GM18517 (cell line): ENCODE data around the gene RPS17.
"Not testable (repeated sequence)": the region's sequence is repeated elsewhere in the genome, so short reads cannot be mapped to it uniquely, and the experiment has no call there.

Experiments
- ATAC-seq: cut with Tn5 transposase; IDR thresholded peaks from one replicate; pipeline ENCODE4 v1.9.1; 2021; ENCODE audit warnings: mild to moderate bottlenecking, moderate library complexity; ENCODE audit not compliant: unreplicated experiment

The RPS17 gene

DNA sequence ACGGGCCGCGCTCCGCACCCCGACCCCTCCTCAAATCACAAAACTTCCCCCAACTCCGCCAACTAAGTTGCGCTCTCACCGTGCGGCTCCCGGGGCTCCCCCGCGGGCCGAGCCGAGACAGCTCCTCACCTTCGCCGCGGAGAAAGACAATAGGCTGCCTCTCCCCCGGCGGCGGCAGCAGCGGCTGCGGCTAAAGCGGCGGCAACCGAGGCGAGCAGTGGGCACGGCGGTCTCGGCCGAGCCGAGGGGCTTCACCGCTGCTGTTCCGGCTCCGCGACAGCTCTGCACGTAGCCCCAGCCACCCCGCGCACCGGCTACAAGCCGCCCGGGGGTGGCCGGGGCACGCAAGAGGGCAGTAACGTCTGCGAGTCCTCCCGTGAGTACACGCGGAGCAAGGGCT lies 26.7 kb downstream of the RPS17 start:
- ATAC-seq, result not testable (repeated sequence)

DNA sequence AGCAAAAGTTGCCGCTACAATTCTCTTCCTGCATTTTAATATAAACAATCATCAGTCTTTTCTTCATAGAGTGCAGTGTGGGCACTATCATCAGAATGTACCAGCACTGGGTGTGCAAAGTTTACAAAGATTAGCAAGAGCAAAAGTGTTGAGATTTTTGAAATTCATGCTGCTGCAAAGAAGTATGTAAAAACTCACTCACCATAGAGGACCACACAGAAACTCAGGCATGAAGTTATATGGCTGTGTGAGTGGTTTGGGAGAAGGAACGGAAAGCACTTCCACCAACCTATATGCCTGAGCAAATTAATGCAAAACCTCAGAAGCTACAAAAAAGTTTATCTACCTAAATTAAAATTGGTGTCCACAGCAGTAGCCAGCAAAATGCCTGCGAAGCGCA lies 32.6 kb downstream of the RPS17 start:
- ATAC-seq, result not testable (repeated sequence)

DNA sequence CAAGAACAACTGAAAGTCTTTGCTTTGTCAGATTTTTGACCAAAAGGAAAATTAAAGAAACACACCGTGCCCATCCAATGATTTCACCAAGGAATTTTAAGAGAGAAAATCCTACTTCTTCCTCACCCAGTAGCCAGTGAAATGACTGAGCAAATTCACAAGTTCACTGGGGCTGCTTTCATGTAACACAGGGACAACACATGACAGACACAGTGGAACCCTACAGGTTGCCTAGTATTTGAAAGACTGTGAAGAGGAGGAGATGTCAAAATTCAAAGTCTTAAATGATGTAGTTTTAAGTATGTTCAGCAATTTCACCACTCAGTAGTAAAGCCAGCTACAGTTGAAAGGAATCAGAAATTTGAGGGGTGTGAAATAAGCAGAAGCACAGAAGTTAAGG lies 33.2 kb downstream of the RPS17 start:
- ATAC-seq, result not testable (repeated sequence)

DNA sequence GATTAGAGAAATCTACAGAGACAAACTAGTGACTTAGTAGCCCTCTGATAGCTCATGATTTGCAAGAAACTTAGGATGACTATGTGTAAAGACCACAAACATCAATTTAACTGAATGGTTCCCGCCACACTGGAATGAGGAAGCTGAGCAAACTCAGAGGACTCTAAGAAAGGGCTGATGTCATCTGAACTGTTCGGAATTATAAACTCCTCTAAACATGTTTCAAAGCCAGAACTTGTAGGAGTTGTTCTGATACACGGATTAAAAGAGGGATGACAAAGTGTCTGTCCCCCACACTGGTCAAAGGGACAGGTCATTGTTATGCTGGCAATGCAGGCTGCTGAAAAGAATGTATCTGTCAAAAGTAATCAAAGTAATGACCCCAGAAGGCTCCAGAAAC lies 34.4 kb downstream of the RPS17 start:
- not testable (repeated sequence) for ATAC-seq

DNA sequence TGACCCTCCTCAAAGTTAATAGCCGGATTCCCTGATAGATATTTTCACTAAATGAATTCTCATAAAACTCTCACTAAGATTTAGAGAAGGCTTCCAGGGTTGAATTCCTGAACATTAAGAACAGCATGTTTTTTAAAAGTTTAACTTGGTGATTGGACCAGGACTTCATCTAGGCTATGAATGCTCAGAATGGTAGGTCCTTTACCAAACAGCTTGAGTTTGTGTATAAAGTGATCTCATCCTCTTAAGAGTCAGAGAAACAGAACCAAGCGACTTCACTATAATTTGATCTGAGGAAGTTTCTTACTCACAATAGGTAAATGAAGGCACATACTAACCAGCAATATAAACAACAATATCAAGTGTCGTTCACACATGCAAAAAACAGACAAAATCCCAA lies 36.2 kb downstream of the RPS17 start:
- not testable (repeated sequence) for ATAC-seq

DNA sequence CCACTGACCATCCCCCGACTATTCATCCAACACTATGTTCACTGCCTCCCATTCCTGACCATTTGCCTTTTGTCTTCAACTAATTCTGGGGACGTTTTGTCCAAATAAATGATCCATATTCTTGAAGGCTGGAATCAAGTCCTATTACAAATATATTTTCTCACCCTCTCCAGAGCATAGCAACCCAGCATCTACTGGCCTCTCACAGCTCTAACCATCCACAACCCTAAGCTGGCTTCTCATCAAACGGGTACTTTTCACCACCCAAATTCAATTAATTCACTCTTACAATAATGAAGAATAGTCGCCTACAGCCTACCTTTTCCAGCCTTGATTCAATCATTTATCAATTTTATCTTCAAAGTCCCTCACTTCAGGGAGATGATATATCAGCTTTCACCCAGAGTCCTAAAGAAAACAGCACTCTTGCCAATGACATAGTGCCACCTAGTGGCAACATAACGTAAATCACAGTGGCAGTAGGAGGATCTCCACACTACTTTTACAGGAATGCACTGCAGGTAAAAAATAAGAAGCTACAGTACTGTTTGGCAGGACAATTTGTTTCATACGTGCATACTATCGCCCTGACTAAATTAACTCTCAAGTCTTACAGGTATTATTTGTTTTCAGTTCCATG lies 37.4 kb downstream of the RPS17 start:
- ATAC-seq, result not testable (repeated sequence)

DNA sequence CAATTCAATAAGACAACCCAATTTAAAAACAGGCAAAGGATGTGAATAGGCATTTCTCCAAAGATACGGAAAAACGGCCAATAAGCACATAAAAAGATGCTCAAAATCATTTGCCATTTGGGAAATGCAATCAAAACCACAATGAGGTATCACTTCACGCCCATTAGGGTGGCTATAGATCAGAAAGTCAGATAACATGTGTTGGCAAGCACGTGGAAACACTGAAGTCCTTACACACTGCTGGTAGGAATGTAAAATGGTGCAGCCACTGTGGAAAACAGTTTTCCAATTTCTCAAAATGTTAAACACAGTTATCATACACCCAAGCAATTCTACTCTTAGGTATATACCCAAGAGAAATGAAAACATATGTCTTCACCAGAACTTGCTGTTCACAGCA lies 39.5 kb downstream of the RPS17 start:
- ATAC-seq, result not testable (repeated sequence)

DNA sequence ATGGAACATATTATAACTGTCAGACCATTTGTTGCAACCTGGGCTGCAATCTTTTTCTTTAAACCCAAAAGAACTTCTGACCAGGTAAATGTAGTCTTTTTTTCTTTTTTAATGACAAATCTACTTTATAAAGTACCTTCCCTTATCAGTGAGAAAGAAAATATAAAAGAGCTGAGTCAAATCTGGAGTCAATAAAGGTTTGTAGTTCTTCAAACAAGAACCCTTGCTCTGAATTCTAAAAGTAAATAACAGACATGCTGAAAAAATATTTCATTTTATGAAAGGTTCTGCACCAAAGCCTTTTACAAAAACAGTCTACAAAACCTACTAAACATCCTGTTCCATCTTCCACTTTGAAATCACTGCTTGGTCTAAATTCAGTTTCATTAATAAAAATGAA lies 42.3 kb downstream of the RPS17 start:
- not testable (repeated sequence) for ATAC-seq

DNA sequence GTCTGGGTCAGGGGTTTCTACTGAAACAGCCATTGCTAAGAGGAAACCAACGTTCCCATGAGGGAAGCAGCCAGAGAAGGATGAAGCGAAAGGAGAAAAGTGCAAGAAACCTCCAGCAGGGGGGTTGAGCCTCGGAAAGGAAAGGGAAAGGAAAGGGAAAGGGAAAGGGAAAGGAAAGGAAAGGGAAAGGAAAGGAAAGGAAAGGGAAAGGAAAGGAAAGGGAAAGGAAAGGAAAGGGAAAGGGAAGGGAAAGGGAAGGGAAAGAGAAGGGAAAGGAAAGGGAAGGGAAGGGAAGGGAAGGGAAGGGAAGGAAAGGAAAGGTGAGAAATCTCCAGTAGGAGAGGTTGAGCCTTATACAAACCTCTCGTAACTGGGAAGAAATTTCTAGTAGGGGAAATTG lies 52.0 kb downstream of the RPS17 start:
- ATAC-seq, result not testable (repeated sequence)

DNA sequence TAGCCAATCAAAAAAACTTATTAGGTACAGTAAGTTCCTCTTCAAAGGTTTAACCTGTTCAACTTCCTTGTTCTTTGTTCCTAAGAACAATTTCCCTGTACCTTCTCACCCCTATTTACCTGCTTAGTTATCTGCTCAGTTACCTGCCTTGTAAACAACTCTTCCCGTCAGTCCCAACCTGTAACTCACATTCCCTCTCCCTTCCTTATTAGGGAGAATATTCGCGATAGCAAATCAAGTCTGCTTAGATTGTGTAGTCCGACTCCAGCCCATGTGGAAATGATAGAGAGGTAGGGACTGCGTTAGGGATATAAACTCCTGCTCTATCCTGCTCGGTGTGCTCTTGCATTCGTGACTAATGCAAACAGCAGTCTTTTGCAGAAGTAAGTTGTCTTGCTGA lies 53.2 kb downstream of the RPS17 start:
- ATAC-seq, result not testable (repeated sequence)
